GM23338 (cell line): ENCODE data around the gene NFATC1. TPM values are rescaled to one million over a fixed set of nuclear protein-coding genes. Genes with fewer than 3 reads are reported as not detected.

Source experiments
- ATAC-seq: fragments of 200-7000 bp; cut with Tn5 transposase; 3 replicates; pipeline ENCODE4 v1.9.1; 2020
- DNase-seq: peaks from one replicate; pipeline ENCODE4 v3.0.0-alpha.2; 2015; ENCODE audit warnings: low spot score
- H2AFZ ChIP-seq: fragments of 200-600 bp; sonication (generic); 2 replicates; pipeline ENCODE4 v1.8.0; 2016; ENCODE audit warnings: antibody characterized with exemption, mild to moderate bottlenecking, moderate library complexity
- H3F3A ChIP-seq: fragments of 200-600 bp; sonication (generic); replicated peaks from 2 replicates; pipeline ENCODE4 v1.8.0; 2017; ENCODE audit warnings: antibody characterized with exemption, mixed run types, low read depth
- H3K27ac ChIP-seq: fragments of 200-600 bp; sonication (generic); 2 replicates; pipeline ENCODE4 v1.6.1; 2016; ENCODE audit warnings: low read depth
- H3K27me3 ChIP-seq: fragments of 200-600 bp; sonication (generic); 2 replicates; pipeline ENCODE4 v1.8.0; 2016; ENCODE audit warnings: mild to moderate bottlenecking, mixed run types, moderate library complexity; ENCODE audit not compliant: insufficient read depth
- H3K36me3 ChIP-seq: fragments of 200-600 bp; sonication (generic); 2 replicates; pipeline ENCODE4 v1.8.0; 2016; ENCODE audit warnings: mild to moderate bottlenecking; ENCODE audit not compliant: insufficient read depth
- H3K4me1 ChIP-seq: fragments of 200-600 bp; sonication (generic); 2 replicates; pipeline ENCODE4 v1.8.0; 2016; ENCODE audit warnings: mild to moderate bottlenecking, moderate library complexity; ENCODE audit not compliant: insufficient read depth
- H3K4me2 ChIP-seq: fragments of 200-600 bp; sonication (generic); 2 replicates; pipeline ENCODE4 v1.7.1; 2017; ENCODE audit warnings: mixed run types
- H3K4me3 ChIP-seq: fragments of 200-600 bp; sonication (generic); 2 replicates; pipeline ENCODE4 v1.6.1; 2016; ENCODE audit warnings: mixed run types
- H3K79me2 ChIP-seq: fragments of 200-600 bp; sonication (generic); replicated peaks from 2 replicates; pipeline ENCODE4 v1.8.0; 2017; ENCODE audit warnings: mild to moderate bottlenecking; ENCODE audit not compliant: insufficient read depth
- H3K9me2 ChIP-seq: fragments of 200-600 bp; sonication (generic); 2 replicates; pipeline ENCODE4 v1.8.0; 2017; ENCODE audit not compliant: insufficient read depth
- H4K20me1 ChIP-seq: fragments of 200-600 bp; sonication (generic); replicated peaks from 2 replicates; pipeline ENCODE4 v1.8.0; 2017; ENCODE audit warnings: mild to moderate bottlenecking; ENCODE audit not compliant: insufficient read depth
- H3K27ac Mint-ChIP-seq: 2 replicates; pipeline ENCODE4 v1.8.0; 2020; ENCODE audit warnings: inconsistent platforms, mild to moderate bottlenecking, moderate library complexity, mixed read lengths
- H3K27me3 Mint-ChIP-seq: 3 replicates; pipeline ENCODE4 v1.8.0; 2022; ENCODE audit warnings: low read depth, mild to moderate bottlenecking, moderate library complexity, mixed read lengths, inconsistent platforms; ENCODE audit not compliant: insufficient read depth, poor library complexity
- H3K36me3 Mint-ChIP-seq: 3 replicates; pipeline ENCODE4 v1.8.0; 2021; ENCODE audit warnings: low read depth, mild to moderate bottlenecking, inconsistent platforms, moderate library complexity, mixed read lengths
- H3K4me1 Mint-ChIP-seq: 3 replicates; pipeline ENCODE4 v1.8.0; 2020; ENCODE audit warnings: mild to moderate bottlenecking, inconsistent platforms, mixed read lengths
- H3K4me3 Mint-ChIP-seq: 3 replicates; pipeline ENCODE4 v1.8.0; 2021; ENCODE audit warnings: moderate library complexity, mild to moderate bottlenecking, inconsistent platforms, mixed read lengths
- H3K9me3 Mint-ChIP-seq: 3 replicates; pipeline ENCODE4 v1.8.0; 2020; ENCODE audit warnings: moderate library complexity, mild to moderate bottlenecking, inconsistent platforms, mixed read lengths
- CREB1 ChIP-seq: fragments of 250-450 bp; sonication (Bioruptor Pico); IDR thresholded peaks from 2 replicates; pipeline ENCODE4 v1.5.0; 2020; ENCODE audit warnings: low read depth, mild to moderate bottlenecking, moderate library complexity
- CTCF ChIP-seq, 2 experiments: fragments of 200-600 bp in 1 of 2; sonication (generic) in 1 of 2; conservative IDR thresholded peaks; 2 replicates each; pipeline versions ENCODE4 v1.5.1 to v1.6.1; 2016 to 2017; ENCODE audit warnings: antibody characterized with exemption in 2 of 2, low read depth in 2 of 2, mild to moderate bottlenecking in 2 of 2, moderate library complexity in 1 of 2
- EZH2phosphoT487 ChIP-seq: fragments of 200-600 bp; sonication (generic); IDR thresholded peaks from one replicate; pipeline ENCODE4 v1.8.1; 2018; ENCODE audit warnings: antibody characterized with exemption; ENCODE audit not compliant: unreplicated experiment
- JUNB ChIP-seq: IDR thresholded peaks from one replicate; pipeline ENCODE4 v1.6.1; 2016; ENCODE audit warnings: antibody characterized with exemption; ENCODE audit not compliant: unreplicated experiment
- NANOG ChIP-seq: IDR thresholded peaks from 2 replicates; pipeline ENCODE4 v1.6.1; 2016; ENCODE audit warnings: antibody characterized with exemption, borderline replicate concordance
- POLR2AphosphoS5 ChIP-seq: IDR thresholded peaks from 2 replicates; pipeline ENCODE4 v1.6.1; 2016; ENCODE audit warnings: antibody characterized with exemption, low read depth
- STAT1 ChIP-seq: IDR thresholded peaks from one replicate; pipeline ENCODE4 v1.6.1; 2016; ENCODE audit warnings: antibody characterized with exemption; ENCODE audit not compliant: unreplicated experiment
- ZNF114 ChIP-seq: fragments of 250-450 bp; sonication (Bioruptor Pico); IDR thresholded peaks from 2 replicates; pipeline ENCODE4 v1.5.0; 2020; ENCODE audit warnings: mild to moderate bottlenecking, moderate library complexity
- ZNF462 ChIP-seq: fragments of 250-450 bp; sonication (Bioruptor Pico); IDR thresholded peaks from 2 replicates; pipeline ENCODE4 v1.5.0; 2020; ENCODE audit warnings: mild to moderate bottlenecking, moderate library complexity
- polyA plus RNA-seq: library from polyadenylated mRNA; unstranded; fragments of >200 nt; fragmentation: Nextera tagmentation; extraction: Ambion mirVana; gene quantifications from 2 replicates; pipeline ENCODE4 v1.2.1, GENCODE V29; 2016
- total RNA-seq: library from RNA; depleted of rRNA; stranded (reverse); fragments of >200 nt; shearing (Covaris generic); gene quantifications from 2 replicates; pipeline ENCODE4 v1.2.3, GENCODE V29; 2014
- TF ChIP-seq, protein P1 (sequence below): IDR thresholded peaks from 2 replicates; pipeline ENCODE4 v1.6.1; 2016; ENCODE audit warnings: antibody characterized with exemption
- TF ChIP-seq, protein P2 (sequence below): IDR thresholded peaks from one replicate; pipeline ENCODE4 v1.6.1; 2018; ENCODE audit warnings: antibody characterized with exemption; ENCODE audit not compliant: unreplicated experiment

The NFATC1 gene
- total and polyA plus RNA-seq, 2 experiments from 2014 or later = 3.9 to 6.4 TPM

GRCh38 chr18:79493211-79493800, 97.6 kb downstream of the NFATC1 start:
- ATAC-seq (no peak), DNase-seq (no peak)
- Histone ChIP-seq H3K4me1 (no peaks in the 10 kb centered on the region), H3F3A (no peaks in the 10 kb centered on the region), H3K27me3 (no peaks in the 10 kb centered on the region), H2AFZ (no peak overlapping the region), H3K36me3 (no peaks in the 10 kb centered on the region), H3K9me2 (no peaks in the 10 kb centered on the region), H4K20me1 (no peaks in the 10 kb centered on the region), H3K4me3 (no peak overlapping the region), H3K27ac (no peak overlapping the region), H3K79me2 (no peaks in the 10 kb centered on the region), H3K4me2 (no peak overlapping the region)
- Mint-ChIP-seq H3K4me1 (no peaks in the 10 kb centered on the region), H3K4me3 (no peak overlapping the region), H3K27ac (no peak overlapping the region), H3K36me3 (peaks cover 2% of the 10 kb centered on the region; the same call in 2 of the 3 replicates), H3K27me3 (peaks cover 18% of the 10 kb centered on the region), H3K9me3 (peaks cover 10% of the 10 kb centered on the region)
- TF ChIP-seq CTCF (conservative IDR thresholded peaks at IDR 0.05; ENCODE audit: low read depth in 2 of 2) = no peak
- TF ChIP-seq POLR2AphosphoS5 = no peak
- TF ChIP-seq, protein P1, sequence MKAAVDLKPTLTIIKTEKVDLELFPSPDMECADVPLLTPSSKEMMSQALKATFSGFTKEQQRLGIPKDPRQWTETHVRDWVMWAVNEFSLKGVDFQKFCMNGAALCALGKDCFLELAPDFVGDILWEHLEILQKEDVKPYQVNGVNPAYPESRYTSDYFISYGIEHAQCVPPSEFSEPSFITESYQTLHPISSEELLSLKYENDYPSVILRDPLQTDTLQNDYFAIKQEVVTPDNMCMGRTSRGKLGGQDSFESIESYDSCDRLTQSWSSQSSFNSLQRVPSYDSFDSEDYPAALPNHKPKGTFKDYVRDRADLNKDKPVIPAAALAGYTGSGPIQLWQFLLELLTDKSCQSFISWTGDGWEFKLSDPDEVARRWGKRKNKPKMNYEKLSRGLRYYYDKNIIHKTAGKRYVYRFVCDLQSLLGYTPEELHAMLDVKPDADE = no peak
- no peak for TF ChIP-seq ZNF114 (CRISPR knock-in tag)
- TF ChIP-seq ZNF462 = no peak
- no peak for TF ChIP-seq JUNB
- no peak for TF ChIP-seq CREB1 (CRISPR knock-in tag)
- TF ChIP-seq, protein P2, sequence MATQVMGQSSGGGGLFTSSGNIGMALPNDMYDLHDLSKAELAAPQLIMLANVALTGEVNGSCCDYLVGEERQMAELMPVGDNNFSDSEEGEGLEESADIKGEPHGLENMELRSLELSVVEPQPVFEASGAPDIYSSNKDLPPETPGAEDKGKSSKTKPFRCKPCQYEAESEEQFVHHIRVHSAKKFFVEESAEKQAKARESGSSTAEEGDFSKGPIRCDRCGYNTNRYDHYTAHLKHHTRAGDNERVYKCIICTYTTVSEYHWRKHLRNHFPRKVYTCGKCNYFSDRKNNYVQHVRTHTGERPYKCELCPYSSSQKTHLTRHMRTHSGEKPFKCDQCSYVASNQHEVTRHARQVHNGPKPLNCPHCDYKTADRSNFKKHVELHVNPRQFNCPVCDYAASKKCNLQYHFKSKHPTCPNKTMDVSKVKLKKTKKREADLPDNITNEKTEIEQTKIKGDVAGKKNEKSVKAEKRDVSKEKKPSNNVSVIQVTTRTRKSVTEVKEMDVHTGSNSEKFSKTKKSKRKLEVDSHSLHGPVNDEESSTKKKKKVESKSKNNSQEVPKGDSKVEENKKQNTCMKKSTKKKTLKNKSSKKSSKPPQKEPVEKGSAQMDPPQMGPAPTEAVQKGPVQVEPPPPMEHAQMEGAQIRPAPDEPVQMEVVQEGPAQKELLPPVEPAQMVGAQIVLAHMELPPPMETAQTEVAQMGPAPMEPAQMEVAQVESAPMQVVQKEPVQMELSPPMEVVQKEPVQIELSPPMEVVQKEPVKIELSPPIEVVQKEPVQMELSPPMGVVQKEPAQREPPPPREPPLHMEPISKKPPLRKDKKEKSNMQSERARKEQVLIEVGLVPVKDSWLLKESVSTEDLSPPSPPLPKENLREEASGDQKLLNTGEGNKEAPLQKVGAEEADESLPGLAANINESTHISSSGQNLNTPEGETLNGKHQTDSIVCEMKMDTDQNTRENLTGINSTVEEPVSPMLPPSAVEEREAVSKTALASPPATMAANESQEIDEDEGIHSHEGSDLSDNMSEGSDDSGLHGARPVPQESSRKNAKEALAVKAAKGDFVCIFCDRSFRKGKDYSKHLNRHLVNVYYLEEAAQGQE = no peak
- no peak for TF ChIP-seq EZH2phosphoT487
- TF ChIP-seq STAT1 = no peak
- no peak for TF ChIP-seq NANOG
